Endothelial cell of umbilical vein (primary cell): ENCODE measurements around the gene PDE7B. TPM values are rescaled to one million over a fixed set of nuclear protein-coding genes. Genes with fewer than 3 reads are reported as not detected.

Source experiments
- BruUV-seq: library from RNA; stranded (reverse); fragments of 400-500 nt; replicated peaks from 2 replicates; lab custom pipeline; 2021; lab: Mats Ljungman, UMichigan
- CTCF ChIA-PET: fragments of 300-600, 350-600 bp; sonication (Branson Sonifier 250); formaldehyde crosslinking; loops from one replicate; lab custom pipeline; 2021; ENCODE audit warnings: antibody characterized with exemption, inconsistent platforms; lab: Charles Lee
- POLR2A ChIA-PET: fragments of 300-600, 350-600 bp; sonication (Branson Sonifier 250); formaldehyde crosslinking; loops from one replicate; lab custom pipeline; 2021; ENCODE audit warnings: antibody characterized with exemption, inconsistent platforms; lab: Charles Lee
- DNase-seq: peaks from one replicate; pipeline ENCODE4 v3.0.0-alpha.2; 2011; ENCODE audit warnings: low read depth, low spot score
- FAIRE-seq: peaks from 2 replicates; lab custom pipeline; 2011; peaks lifted over from hg19 to GRCh38; lab: Jason Lieb, UNC
- H2AFZ ChIP-seq: 2 replicates; pipeline ENCODE4 v1.6.0; 2012; ENCODE audit warnings: low read depth, low read length, control low read depth, inconsistent platforms
- H3K27ac ChIP-seq: 2 replicates; pipeline ENCODE4 v1.5.1; 2011; ENCODE audit warnings: low read depth, mild to moderate bottlenecking, control low read depth, low read length, moderate library complexity; ENCODE audit not compliant: insufficient read depth
- H3K27me3 ChIP-seq, 2 experiments: 2 replicates each; pipeline versions ENCODE4 v1.6.0 to v1.6.1; 2011; ENCODE audit warnings: low read length in 2 of 2, mixed read lengths in 1 of 2; ENCODE audit not compliant: control insufficient read depth in 2 of 2, insufficient read depth in 2 of 2
- H3K36me3 ChIP-seq, 2 experiments: 2 replicates in 1 of 2; 3 replicates in 1 of 2; pipeline ENCODE4 v1.5.1; 2011; ENCODE audit warnings: low read length in 2 of 2, mild to moderate bottlenecking in 1 of 2, moderate library complexity in 1 of 2; ENCODE audit not compliant: control insufficient read depth in 2 of 2, insufficient read depth in 2 of 2; ENCODE audit errors: extremely low read depth in 1 of 2
- H3K4me1 ChIP-seq: 3 replicates; pipeline ENCODE4 v1.5.1; 2011; ENCODE audit warnings: mild to moderate bottlenecking, low read length; ENCODE audit not compliant: control insufficient read depth, insufficient read depth; ENCODE audit errors: extremely low read depth
- H3K4me2 ChIP-seq: 2 replicates; pipeline ENCODE4 v1.6.1; 2011; ENCODE audit warnings: low read length, control low read depth, mixed read lengths; ENCODE audit not compliant: insufficient read depth
- H3K4me3 ChIP-seq, 3 experiments: fragments of 200-600 bp in 1 of 3; sonication (generic), shearing (Covaris generic) in 1 of 3; replicated peaks in 1 of 3; 2 replicates each; pipeline ENCODE4 v1.5.1; 2011 to 2016; ENCODE audit warnings: control low read depth in 3 of 3, low read length in 3 of 3, mild to moderate bottlenecking in 2 of 3, inconsistent platforms in 1 of 3, low read depth in 1 of 3, moderate library complexity in 1 of 3; ENCODE audit not compliant: insufficient read depth in 1 of 3
- H3K79me2 ChIP-seq: 2 replicates; pipeline ENCODE4 v1.6.0; 2012; ENCODE audit warnings: low read length, inconsistent platforms; ENCODE audit not compliant: control insufficient read depth, insufficient read depth
- H3K9ac ChIP-seq: replicated peaks from 2 replicates; pipeline ENCODE3; 2011; ENCODE audit warnings: low read length, control low read depth; ENCODE audit not compliant: insufficient read depth; ENCODE audit errors: extremely low read depth
- H3K9me1 ChIP-seq: replicated peaks from 3 replicates; pipeline ENCODE4 v1.6.0; 2011; ENCODE audit warnings: mild to moderate bottlenecking, low read length; ENCODE audit not compliant: control insufficient read depth, insufficient read depth; ENCODE audit errors: extremely low read depth
- H3K9me3 ChIP-seq: replicated peaks from 2 replicates; pipeline ENCODE4 v1.5.1; 2012; ENCODE audit warnings: low read length, inconsistent platforms; ENCODE audit not compliant: control insufficient read depth, insufficient read depth
- H4K20me1 ChIP-seq: replicated peaks from 2 replicates; pipeline ENCODE3; 2011; ENCODE audit warnings: mild to moderate bottlenecking, low read length; ENCODE audit not compliant: control insufficient read depth, insufficient read depth; ENCODE audit errors: extremely low read depth
- CTCF ChIP-seq, 2 donors: IDR thresholded peaks; 1 replicate in 1 of 2; 2 replicates in 1 of 2; pipeline ENCODE4 v1.5.1; 2011; ENCODE audit warnings: low read length in 2 of 2, mild to moderate bottlenecking in 2 of 2, moderate library complexity in 2 of 2, control low read depth in 1 of 2, inconsistent platforms in 1 of 2, low read depth in 1 of 2; ENCODE audit not compliant: insufficient read depth in 1 of 2; ENCODE audit errors: extremely low read depth in 1 of 2
- EZH2 ChIP-seq: IDR thresholded peaks from 2 replicates; pipeline ENCODE4 v1.6.1; 2012; ENCODE audit warnings: borderline replicate concordance, low read depth, mild to moderate bottlenecking, moderate library complexity, low read length, inconsistent platforms; ENCODE audit not compliant: severe bottlenecking
- FOS ChIP-seq: IDR thresholded peaks from 2 replicates; pipeline ENCODE4 v1.6.1; 2011; ENCODE audit warnings: mild to moderate bottlenecking, low read length, moderate library complexity, borderline replicate concordance; ENCODE audit not compliant: insufficient read depth
- GATA2 ChIP-seq: IDR thresholded peaks from 2 replicates; pipeline ENCODE4 v1.7.0; 2011; ENCODE audit warnings: low read depth, mild to moderate bottlenecking, moderate library complexity, mixed read lengths, low read length; ENCODE audit not compliant: insufficient read length, insufficient read depth
- JUN ChIP-seq: IDR thresholded peaks from 2 replicates; pipeline ENCODE4 v1.6.1; 2011; ENCODE audit warnings: borderline replicate concordance, low read depth; ENCODE audit not compliant: insufficient read length, insufficient read depth
- MAX ChIP-seq: IDR thresholded peaks from 2 replicates; pipeline ENCODE4 v1.6.1; 2011; ENCODE audit not compliant: insufficient read depth, insufficient read length
- MYC ChIP-seq: IDR thresholded peaks from one replicate; pipeline ENCODE4 v1.6.1; 2011; ENCODE audit warnings: mild to moderate bottlenecking, low read depth, low read length
- POLR2A ChIP-seq: IDR thresholded peaks from 2 replicates; pipeline ENCODE4 v1.6.1; 2012; ENCODE audit warnings: low read depth, mild to moderate bottlenecking, control low read depth, low read length
- POLR2AphosphoS5 ChIP-seq: IDR thresholded peaks from 2 replicates; pipeline ENCODE4 v1.6.1; 2012; ENCODE audit warnings: low read depth, mild to moderate bottlenecking, control low read depth, low read length, moderate library complexity; ENCODE audit not compliant: insufficient read depth
- dilution Hi-C: fragments of 300-500 bp; cut with MboI; formaldehyde crosslinking; loops from one replicate; pipeline ENCODE4 v1.15.0; 2019; ENCODE audit warnings: low sequenced_read_pairs; ENCODE audit not compliant: extremely low pct_ligation_motif_present
- intact Hi-C: fragments of 100-400 bp; cut with micrococcal nuclease; formaldehyde crosslinking; loops from one replicate; pipeline ENCODE4 v1.10.0; 2022
- polyA plus RNA-seq, 4 experiments: library from polyadenylated mRNA; depleted of rRNA in 3 of 4; stranded (reverse) in 3 of 4; unstranded in 1 of 4; fragments of >200 nt; gene quantifications; 2 replicates each; pipeline versions ENCODE4 v1.2.1 to v1.2.3, GENCODE V29; 2011 to 2012; ENCODE audit warnings: missing spikeins in 1 of 4
- total RNA-seq: library from RNA; stranded (reverse); gene quantifications from 2 replicates; pipeline ENCODE4 v1.2.3, GENCODE V29; 2021

The PDE7B gene
- total and polyA plus RNA-seq, 2 donors (not counting 3 experiments of a cell fraction or from before 2014, with no cell fraction given), result 20.6 to 25.1 TPM

DNA sequence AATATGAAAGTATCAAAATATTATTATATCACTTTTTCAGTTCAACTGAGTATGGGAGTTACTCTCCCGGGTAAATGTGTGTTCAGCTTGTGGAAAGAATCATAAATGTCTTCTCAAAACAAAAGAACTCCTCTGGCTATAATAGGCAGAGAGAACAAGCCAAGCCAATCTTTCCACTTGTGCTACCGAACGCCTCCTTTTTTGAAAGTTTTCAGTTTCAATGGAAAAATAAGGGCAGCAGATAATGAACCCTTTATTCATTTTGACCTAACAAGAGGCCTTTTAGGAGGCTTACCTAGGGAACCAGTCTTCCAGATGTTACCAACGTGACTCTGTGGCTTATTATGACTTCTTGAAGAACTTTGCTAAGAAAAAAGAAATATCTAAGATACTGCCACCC lies 67.5 kb downstream of the PDE7B start:
- Histone ChIP-seq H3K4me2 (no peak overlapping the region), H3K79me2 (no peaks in the 10 kb centered on the region), H3K9ac (no peak overlapping the region), H4K20me1 (no peaks in the 10 kb centered on the region), H3K27me3 (no peaks in the 10 kb centered on the region), H3K36me3 (no peaks in the 10 kb centered on the region), H2AFZ (peak overlapping the region; percentile 19), H3K9me1 (no peaks in the 10 kb centered on the region), H3K9me3 (no peaks in the 10 kb centered on the region), H3K4me1 (peaks cover 19% of the 10 kb centered on the region), H3K27ac (no peak overlapping the region), H3K4me3 (no peak overlapping the region)
- no TSS peak for BruUV-seq
- TF ChIP-seq CTCF (IDR thresholded peaks at IDR 0.05; ENCODE audit: extremely low read depth in 1 of 2, insufficient read depth in 1 of 2, low read depth in 1 of 2, low read length in 2 of 2) (no peak), EZH2 (no peak), MYC (no peak), GATA2 (no peak), POLR2A (no peak), FOS (no peak), POLR2AphosphoS5 (no peak), MAX (no peak), JUN (no peak)
- no peak for DNase-seq
- ChIA-PET CTCF (interaction anchor here (2.1 kb wide), 1 partner anchor 9 kb away, joined by 10 read pairs; no protein-coding TSS in a partner anchor), POLR2A (no interaction called here)
- no peak for FAIRE-seq
- dilution Hi-C loops (no loop called here), intact Hi-C loops (no loop called here)
